GM12892 (cell line): ENCODE data around the gene BEX3.

Source experiments
- POLR2A ChIP-seq: IDR thresholded peaks from 2 replicates; pipeline ENCODE4 v1.6.1; 2011; ENCODE audit warnings: low read depth, low read length, control low read depth
- POLR2AphosphoS5 ChIP-seq: IDR thresholded peaks from 2 replicates; pipeline ENCODE4 v1.6.1; 2011; ENCODE audit warnings: low read depth, low read length, control low read depth
- TAF1 ChIP-seq: IDR thresholded peaks from 2 replicates; pipeline ENCODE4 v1.6.1; 2011; ENCODE audit warnings: low read depth, mild to moderate bottlenecking, control low read depth, low read length, borderline replicate concordance

DNA sequence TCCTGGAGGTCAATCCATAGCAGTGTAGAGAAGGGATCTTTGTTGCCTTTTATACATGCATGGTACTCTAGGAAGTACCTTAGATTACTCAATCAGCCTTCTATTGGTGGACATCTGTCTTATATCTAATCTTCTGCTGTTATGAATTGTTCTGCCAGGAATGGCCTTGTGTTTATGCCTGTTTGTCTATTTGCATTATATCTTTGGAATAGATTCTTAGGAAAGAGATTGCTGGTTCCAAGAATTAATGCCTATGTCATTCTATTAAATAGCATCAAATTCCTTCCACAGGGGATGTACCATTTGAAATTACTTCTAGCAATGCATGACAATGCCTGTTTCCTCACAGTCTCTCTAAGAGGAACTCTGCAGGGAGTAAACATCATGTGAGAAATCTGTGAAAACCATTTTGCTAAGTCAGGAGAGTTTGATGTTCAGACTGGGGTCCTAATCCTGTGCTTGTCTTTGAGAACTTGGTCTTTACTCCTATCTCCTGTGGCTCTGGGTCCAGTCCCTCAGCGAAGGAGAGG is 42.5 kb downstream of the BEX3 start:
- TF ChIP-seq POLR2A (no peak), TAF1 (no peak), POLR2AphosphoS5 (no peak)
